ENCODE measurements around the gene ATP5F1D. TPM values are rescaled to one million over a fixed set of nuclear protein-coding genes. Genes with fewer than 3 reads are reported as not detected.

Gene ATP5F1D
- total and polyA plus RNA-seq, 2 of the 13 experiments (the other 11 are each of a cell fraction or from before 2014, with no cell fraction given): 39.4 to 78.7 TPM

DNA sequence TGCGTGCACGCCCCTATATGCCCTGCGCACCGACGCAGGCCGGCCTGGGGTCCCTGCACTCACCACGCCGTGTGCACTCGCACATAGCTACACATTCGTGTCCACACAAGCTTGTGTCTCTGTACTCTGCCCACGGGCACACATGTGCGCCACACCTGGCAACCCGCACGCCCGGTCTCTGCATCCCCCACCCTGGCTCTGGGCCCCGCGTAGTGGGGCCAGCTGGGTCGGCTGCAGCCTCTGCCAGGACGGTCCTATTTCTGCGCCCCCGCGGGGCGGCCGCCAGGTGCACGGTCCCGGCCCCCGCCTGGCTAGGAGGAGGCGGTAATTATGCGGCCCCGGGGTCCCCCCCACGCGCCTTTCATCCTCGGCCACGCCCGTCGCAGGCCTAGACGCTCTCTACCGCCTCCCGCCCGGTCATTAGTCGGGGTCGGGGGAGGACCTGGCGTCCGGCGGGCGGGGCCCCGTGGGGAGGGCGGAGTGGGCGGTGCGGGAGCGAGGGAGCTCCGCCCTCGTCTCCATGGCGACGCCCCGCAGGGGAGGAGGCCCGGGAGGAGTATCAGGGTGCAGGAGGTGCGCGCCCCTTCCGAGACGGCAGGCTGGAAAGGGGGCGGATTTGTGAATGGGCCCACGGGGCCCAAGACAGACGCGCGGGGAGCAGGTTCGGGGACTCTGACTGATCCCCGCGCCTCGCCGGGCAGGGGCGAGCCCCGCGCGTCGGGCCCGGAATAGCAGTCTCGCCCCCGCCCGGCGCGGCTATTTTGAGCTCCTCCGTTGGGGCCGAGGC lies 24.8 kb downstream of the ATP5F1D start (continued):
- TF ChIP-seq SNAI1 (CRISPR knock-in tag; IDR thresholded peaks at IDR 0.05; ENCODE audit: borderline replicate concordance) (peak; percentile 66; the same call in 1 of the 2 replicates), NFIB (CRISPR knock-in tag; IDR thresholded peaks at IDR 0.05; ENCODE audit: borderline replicate concordance) (no peak), REL (CRISPR knock-in tag; conservative IDR thresholded peaks at IDR 0.05) (peak; percentile 17; the same call in 1 of the 2 replicates), ZNF546 (CRISPR knock-in tag; conservative IDR thresholded peaks at IDR 0.05) (peak; percentile 72), ZNF367 (CRISPR knock-in tag; IDR thresholded peaks at IDR 0.05; ENCODE audit: borderline replicate concordance) (no peak), SPEN (CRISPR knock-in tag; IDR thresholded peaks at IDR 0.05; ENCODE audit: low read depth) (no peak; the same call in none of the 2 replicates), ZNF780A (CRISPR knock-in tag; IDR thresholded peaks at IDR 0.05) (no peak), ZNF234 (CRISPR knock-in tag; conservative IDR thresholded peaks at IDR 0.05) (no peak), ZNF30 (CRISPR knock-in tag; IDR thresholded peaks at IDR 0.05) (no peak), ZSCAN12 (CRISPR knock-in tag; IDR thresholded peaks at IDR 0.05) (no peak), SP1 (IDR thresholded peaks at IDR 0.05) (no peak), SP1 (CRISPR knock-in tag; IDR thresholded peaks at IDR 0.05) (peak; percentile 90), ZNF335 (CRISPR knock-in tag; IDR thresholded peaks at IDR 0.05) (peak; percentile 60; the same call in 1 of the 2 replicates), NR3C1 (CRISPR knock-in tag; IDR thresholded peaks at IDR 0.05) (no peak), AGO2 (optimal IDR thresholded peaks at IDR 0.05; ENCODE audit: low read depth, low read length) (peak; percentile 83), SP2 (CRISPR knock-in tag; IDR thresholded peaks at IDR 0.05) (no peak; the same call in 1 of the 2 replicates), ZNF850 (CRISPR knock-in tag; conservative IDR thresholded peaks at IDR 0.05) (0 out of 2 replicates have a peak, but pooled peaks have one; percentile 55), YEATS2 (CRISPR knock-in tag; IDR thresholded peaks at IDR 0.05; ENCODE audit: borderline replicate concordance) (peak; percentile 55; the same call in 1 of the 2 replicates)
- TF ChIP-seq, protein P1, sequence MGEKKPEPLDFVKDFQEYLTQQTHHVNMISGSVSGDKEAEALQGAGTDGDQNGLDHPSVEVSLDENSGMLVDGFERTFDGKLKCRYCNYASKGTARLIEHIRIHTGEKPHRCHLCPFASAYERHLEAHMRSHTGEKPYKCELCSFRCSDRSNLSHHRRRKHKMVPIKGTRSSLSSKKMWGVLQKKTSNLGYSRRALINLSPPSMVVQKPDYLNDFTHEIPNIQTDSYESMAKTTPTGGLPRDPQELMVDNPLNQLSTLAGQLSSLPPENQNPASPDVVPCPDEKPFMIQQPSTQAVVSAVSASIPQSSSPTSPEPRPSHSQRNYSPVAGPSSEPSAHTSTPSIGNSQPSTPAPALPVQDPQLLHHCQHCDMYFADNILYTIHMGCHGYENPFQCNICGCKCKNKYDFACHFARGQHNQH (CRISPR knock-in tag; IDR thresholded peaks at IDR 0.05): 0 out of 2 replicates have a peak, but pooled peaks have one; percentile 33
- TF ChIP-seq, protein P2, sequence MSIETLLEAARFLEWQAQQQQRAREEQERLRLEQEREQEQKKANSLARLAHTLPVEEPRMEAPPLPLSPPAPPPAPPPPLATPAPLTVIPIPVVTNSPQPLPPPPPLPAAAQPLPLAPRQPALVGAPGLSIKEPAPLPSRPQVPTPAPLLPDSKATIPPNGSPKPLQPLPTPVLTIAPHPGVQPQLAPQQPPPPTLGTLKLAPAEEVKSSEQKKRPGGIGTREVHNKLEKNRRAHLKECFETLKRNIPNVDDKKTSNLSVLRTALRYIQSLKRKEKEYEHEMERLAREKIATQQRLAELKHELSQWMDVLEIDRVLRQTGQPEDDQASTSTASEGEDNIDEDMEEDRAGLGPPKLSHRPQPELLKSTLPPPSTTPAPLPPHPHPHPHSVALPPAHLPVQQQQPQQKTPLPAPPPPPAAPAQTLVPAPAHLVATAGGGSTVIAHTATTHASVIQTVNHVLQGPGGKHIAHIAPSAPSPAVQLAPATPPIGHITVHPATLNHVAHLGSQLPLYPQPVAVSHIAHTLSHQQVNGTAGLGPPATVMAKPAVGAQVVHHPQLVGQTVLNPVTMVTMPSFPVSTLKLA (IDR thresholded peaks at IDR 0.05): peak; percentile 12; the same call in 1 of the 2 replicates
- TF ChIP-seq, protein P3, sequence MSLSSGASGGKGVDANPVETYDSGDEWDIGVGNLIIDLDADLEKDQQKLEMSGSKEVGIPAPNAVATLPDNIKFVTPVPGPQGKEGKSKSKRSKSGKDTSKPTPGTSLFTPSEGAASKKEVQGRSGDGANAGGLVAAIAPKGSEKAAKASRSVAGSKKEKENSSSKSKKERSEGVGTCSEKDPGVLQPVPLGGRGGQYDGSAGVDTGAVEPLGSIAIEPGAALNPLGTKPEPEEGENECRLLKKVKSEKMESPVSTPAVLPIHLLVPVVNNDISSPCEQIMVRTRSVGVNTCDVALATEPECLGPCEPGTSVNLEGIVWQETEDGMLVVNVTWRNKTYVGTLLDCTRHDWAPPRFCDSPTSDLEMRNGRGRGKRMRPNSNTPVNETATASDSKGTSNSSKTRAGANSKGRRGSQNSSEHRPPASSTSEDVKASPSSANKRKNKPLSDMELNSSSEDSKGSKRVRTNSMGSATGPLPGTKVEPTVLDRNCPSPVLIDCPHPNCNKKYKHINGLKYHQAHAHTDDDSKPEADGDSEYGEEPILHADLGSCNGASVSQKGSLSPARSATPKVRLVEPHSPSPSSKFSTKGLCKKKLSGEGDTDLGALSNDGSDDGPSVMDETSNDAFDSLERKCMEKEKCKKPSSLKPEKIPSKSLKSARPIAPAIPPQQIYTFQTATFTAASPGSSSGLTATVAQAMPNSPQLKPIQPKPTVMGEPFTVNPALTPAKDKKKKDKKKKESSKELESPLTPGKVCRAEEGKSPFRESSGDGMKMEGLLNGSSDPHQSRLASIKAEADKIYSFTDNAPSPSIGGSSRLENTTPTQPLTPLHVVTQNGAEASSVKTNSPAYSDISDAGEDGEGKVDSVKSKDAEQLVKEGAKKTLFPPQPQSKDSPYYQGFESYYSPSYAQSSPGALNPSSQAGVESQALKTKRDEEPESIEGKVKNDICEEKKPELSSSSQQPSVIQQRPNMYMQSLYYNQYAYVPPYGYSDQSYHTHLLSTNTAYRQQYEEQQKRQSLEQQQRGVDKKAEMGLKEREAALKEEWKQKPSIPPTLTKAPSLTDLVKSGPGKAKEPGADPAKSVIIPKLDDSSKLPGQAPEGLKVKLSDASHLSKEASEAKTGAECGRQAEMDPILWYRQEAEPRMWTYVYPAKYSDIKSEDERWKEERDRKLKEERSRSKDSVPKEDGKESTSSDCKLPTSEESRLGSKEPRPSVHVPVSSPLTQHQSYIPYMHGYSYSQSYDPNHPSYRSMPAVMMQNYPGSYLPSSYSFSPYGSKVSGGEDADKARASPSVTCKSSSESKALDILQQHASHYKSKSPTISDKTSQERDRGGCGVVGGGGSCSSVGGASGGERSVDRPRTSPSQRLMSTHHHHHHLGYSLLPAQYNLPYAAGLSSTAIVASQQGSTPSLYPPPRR (CRISPR knock-in tag; IDR thresholded peaks at IDR 0.05; ENCODE audit: borderline replicate concordance): peak; percentile 71; the same call in 1 of the 2 replicates

All from HepG2 (cell line).